Head of caudate nucleus (tissue), 42 donors: ENCODE measurements around the gene PEX11A.

Source experiments
- DNase-seq, 42 donors: peaks; one replicate each; pipeline versions ENCODE4 v3.0.0 to v3.0.0-alpha.2; 2020 to 2021; ENCODE audit warnings: mixed read lengths in 7 of 42
- intact Hi-C: fragments of 100-400 bp; cut with DNase I; formaldehyde crosslinking; loops from one replicate; pipeline ENCODE4 v1.15.0; 2022

The PEX11A gene

GRCh38 chr15:89642106-89642505 lies 48.4 kb downstream of the PEX11A start:
- peak in 1 of 42 donors; percentile 3 for DNase-seq
- intact Hi-C loops = no loop called here

- DNase-seq = no peak
- intact Hi-C loops = no loop called here
Measured at GRCh38 chr15:89641053-89641452, 49.5 kb downstream of the PEX11A start.

- peak in 1 of 42 donors; percentile 0 for DNase-seq
- intact Hi-C loops = no loop called here
Measured at GRCh38 chr15:89640245-89640644, 50.3 kb downstream of the PEX11A start.

- intact Hi-C loops = no loop called here
- DNase-seq = peak in 4 of 42 donors; percentile 8 to 30 (median 13)
Measured at GRCh38 chr15:89633585-89633984, 57.0 kb downstream of the PEX11A start.

GRCh38 chr15:89632563-89633430 lies 57.8 kb downstream of the PEX11A start:
- DNase-seq = peak in 3 of 42 donors; percentile 12 to 21 (median 19)
- intact Hi-C loops = no loop called here

GRCh38 chr15:89631902-89632264 lies 58.7 kb downstream of the PEX11A start:
- intact Hi-C loops = no loop called here
- peak in 2 of 42 donors; percentile 3 to 25 for DNase-seq
